Activated CD8-positive, alpha-beta memory T cell treated with anti-CD3 and anti-CD28 coated beads, Interleukin-2, amount 50 U/mL, for 24 hours (primary cell): ENCODE data around the gene TMTC2.

Source experiments
- DNase-seq: peaks from one replicate; pipeline ENCODE4 v3.0.0-alpha.2; 2020; ENCODE audit errors: extremely low read depth

Gene TMTC2

DNA sequence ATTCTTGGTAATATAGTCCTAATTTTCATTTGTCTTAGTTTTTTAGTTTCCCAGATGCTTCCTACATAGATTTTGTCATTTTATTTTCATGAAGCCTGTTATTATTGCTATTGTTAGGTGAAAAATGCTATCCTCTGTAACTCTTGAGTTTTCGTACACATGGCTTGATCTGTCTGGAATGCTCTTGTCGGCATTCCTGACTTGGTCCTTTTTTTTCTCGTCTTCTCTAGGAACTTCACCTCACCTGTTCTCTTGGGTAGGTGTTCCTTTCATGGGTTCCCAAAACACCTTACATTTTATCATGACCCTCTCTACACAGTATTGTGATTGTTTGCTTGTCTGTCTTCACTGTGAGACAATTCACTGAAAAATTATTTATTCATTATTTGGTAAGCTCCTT, 267.4 kb downstream of the TMTC2 start:
- DNase-seq = no peak

DNA sequence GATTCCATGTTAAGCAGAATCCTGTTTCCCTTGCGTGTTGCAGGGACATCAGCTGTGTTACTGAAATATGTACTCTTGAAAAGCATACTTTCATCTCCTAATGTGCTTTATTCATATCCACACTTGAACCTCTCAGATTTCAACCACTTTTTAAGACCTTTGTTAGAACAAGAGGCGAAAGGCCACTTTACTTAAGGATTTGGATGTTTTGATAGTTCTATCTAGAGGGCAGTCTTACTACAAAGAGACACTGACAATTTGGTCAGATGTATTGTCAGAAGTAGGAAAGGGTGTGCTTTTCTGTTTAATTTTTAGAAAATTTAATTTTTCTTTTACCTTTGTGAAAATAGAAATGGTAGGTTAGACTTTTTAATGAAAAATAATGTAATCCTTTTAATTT, 267.9 kb downstream of the TMTC2 start:
- DNase-seq = no peak

DNA sequence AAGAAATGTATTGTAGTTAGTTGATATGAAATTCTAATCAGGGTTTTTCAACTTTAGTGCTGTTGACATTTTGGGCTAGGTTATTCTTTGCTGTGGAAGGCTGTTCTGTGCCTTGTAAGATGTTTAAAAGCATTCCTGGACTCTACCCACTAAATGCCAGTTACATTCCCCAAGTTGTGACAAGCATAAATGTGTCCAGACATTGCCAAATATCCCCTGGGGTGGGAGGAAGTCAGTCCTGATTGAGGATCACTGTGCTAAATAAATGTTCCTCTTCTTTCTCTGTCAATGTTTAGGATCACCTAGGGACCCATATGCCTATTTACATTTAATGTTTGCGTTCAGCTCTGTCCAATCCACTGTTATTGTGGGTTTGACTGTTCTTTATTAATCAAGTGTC, 268.3 kb downstream of the TMTC2 start:
- DNase-seq = no peak

DNA sequence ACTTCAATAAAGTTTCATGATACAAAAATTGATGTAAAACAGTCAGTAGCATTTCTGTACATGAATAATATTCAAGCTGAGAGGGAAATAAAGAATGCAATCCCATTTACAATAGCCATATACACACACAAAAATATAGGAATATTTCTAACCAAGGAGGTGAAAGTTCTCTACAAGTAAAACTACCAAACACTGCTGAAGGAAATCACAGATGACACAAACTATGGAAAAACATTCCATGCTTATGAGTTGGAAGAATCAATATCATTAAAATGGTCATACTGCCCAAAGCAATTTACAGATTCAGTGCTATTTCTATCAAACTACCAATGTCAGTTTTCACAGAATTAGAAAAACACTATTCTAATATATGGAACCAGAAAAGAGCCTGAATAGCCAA, 272.3 kb downstream of the TMTC2 start:
- no peak for DNase-seq

DNA sequence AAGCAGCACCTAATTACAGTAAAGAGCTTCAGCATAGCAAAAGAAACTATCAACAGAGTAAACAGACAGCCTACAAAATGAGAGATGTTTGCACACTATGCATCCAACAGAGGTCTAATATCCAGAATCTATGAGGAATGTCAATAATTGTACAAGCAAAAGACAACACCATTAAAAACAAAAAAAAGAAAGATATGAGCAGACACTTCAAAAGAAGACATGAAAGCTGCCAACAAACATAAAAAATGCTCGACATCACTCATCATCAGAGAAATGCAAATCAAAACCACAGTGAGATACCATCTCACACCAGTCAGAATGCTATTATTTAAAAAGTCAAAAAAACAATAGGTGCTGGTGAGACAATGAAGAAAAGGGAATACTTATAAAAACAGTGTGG, 273.1 kb downstream of the TMTC2 start:
- DNase-seq = no peak

DNA sequence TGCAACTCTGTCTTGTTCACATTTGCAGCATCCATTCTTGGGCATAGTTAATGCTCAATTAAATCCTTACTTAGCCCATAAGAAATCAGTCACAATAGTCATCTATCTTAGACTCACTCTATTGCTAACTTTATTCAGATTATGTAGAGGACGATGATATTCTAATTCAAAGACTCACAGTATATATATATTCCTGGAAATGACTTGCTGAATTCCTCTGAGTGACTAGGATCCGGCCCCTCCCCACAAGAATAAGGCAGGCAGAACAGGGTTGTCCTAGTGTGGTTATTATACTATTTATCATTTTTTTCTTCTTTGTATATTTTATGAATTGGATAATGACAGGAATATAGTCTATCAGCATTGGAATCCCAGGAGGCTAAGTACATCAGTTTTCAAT, 275.1 kb downstream of the TMTC2 start:
- DNase-seq = no peak

DNA sequence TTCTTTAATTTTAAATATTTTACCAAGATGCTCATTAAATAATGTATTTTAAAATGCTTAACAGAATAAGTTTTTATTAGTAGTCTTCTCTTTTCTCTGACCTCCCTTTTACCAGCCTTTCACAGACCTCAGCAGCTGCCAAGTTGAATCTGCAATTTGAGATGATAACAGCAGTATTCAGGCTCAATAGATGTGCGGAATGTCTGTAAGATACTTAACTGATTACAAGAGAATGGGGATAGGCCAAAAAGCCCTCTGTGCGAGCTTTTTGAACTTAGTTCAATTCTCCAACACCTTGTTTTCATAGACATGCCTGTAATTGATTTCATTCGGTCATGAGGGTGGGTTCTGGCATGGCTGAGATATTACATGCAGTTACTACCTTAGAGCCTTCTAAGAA, 277.2 kb downstream of the TMTC2 start:
- no peak for DNase-seq

DNA sequence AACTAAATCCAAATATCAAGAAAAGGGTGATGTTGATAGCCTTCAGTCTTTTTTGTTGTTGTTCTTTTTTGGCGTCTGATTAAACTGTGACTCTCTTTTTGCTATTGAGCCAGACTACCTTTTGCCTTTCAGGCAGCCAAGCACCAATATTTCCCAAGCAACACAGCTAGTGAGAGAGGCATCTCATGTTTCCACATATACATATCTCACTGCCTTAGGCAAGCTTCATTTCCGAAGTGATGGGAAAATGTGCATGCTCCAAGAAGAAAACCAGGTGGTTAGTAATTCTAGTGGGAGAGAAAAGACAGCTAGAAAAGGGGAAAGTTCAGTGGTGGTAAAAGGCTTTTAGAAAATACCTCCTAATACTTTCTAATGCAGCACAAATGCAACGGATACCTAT, 277.7 kb downstream of the TMTC2 start:
- no peak for DNase-seq

DNA sequence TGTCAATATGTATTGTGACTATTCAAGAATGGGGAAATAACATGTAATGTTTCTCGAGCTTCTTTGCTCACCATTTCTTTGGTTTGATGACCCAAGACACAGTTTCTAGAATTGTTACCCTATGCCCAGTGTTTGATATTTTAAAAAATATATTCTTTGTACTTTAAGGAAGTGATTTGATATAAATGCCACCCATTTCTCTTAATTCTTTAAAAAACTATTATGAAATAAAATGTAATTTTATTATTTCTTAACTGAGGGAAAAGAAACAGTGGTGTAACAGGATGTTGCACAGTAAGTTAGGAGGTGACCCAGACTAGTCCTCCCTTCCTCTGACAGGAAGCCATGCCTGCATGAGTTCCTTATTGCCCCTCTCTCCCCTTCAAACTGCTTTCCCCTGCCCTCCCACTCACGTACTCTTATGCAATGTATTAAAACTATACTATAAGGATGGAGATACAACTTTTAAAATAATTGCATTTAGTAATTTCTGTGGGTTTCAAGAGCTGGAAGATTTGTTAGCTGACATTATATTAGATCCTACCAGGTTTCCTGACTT, 279.4 kb downstream of the TMTC2 start:
- no peak for DNase-seq

DNA sequence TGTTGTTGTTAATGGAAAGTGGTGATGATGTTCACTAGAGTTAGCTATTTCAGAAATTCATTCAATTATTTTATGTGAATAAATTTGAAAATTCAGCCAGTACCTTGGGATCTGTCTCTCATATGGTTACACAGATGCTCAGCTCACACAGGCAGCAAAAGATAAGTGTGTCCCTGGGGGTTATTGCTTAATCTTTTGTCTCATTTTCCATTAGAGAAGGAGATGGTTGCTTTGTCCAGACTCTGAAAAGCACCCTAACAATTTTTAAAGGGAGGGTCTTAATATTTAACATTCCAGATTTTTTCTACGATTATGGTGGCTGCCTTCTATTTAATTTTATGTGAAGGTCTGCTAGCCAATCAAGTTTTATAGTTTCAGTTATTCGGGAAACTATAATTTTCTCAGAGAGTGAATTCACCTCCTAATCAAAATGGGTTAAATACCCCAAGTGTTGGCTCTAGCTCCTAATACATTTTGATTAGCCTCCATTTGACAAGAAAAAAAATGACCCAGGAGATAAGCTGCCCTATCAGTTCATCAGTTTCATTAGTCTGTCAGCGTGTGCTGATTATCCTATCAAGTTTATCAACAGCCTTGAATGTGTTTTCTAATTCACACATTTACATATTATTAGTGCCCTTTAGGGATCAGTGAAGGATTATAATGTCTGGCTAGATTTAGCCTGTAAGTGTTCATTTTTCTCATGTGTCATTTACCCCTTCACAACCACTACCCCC, 282.1 kb downstream of the TMTC2 start:
- DNase-seq = no peak

DNA sequence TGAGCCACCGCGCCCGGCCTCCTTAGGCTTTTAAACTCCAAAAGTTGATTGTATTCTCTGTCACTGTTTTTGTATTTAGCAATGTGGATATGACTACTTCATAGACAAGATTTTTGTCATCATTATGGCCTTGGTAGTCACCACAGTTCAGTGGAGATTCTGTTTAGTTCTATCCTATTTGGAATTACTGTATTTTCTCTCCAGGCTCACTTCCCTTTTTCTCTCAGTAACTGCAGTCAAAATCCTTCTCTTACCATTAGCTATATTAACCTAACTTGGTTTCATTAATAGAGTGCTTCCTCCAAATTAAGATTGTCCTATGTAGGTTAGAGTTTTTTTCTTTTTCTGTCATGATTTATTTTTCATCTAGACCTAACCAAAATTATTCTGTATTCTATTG, 283.9 kb downstream of the TMTC2 start:
- DNase-seq = no peak

DNA sequence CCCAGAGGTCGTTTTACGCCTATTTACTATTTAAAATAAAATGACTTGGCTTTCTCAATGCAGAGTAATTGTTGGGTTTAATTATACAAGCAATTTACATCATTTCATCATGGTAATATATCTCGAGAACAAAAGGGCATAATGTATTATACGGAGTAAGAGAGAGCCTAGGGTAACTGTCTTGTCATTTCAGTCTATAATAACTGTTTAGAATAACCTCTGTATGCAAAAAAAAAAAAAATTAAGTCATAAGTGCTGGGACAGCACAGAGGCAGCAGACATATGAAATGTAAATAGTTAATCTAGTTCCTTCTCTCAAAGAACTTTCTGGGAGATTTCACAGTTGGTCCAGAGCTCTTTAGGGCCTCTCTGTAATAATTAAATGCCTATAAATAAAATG, 284.9 kb downstream of the TMTC2 start:
- no peak for DNase-seq

DNA sequence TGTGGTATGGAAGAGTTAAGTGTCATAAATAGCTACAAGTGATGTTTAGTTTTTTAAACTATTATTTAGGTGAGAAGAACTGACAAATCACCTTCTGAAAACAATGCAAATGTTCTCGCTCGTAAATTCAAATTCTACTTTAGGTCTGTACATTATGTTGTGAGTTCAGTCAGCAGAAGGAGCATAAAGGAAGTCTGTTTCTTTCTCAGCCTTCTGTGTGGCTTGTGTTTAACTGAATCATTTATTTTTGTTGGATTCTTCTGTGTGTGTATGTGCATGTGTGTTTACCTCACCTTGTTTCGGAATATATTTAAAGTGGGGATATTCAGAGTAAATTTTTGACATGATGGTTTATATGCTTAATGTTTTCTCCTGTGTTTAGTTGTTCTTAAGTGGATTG, 285.9 kb downstream of the TMTC2 start:
- no peak for DNase-seq

DNA sequence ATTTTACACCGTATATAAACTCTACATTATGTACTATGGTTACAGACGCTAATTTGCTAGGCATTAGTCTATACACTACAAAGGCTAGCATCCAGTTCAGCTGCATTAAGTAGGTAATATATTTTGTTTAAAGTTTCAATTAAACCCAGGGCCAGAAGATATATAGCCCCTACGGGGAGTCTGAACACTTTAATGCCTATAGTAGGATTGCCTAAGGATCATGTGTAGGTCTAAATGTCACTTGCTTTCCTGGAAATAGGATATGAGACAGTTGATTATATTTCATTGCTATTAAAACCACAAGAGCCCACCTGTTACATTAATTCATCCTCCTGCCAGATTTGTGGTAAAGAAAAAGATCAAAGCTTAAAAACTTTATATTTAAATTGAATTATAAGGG, 286.9 kb downstream of the TMTC2 start:
- DNase-seq = no peak

DNA sequence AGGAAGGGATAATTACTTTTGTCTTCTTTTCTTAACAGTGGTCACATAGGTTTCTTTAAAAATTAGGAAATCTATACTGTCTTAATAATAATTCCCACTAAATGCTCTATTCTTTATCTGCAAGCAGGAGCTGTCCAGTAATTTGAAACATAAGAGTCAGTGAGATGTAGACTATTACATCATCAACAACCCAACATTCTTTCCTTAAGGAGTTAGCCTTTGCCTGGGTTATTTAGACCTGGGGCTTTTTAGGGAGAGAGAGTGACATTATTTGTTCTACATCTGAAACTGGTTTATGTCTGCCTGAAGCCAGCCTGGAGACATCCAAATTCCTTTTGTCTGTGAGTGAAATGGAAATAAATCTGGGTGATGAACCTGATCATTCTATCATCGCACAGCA, 294.4 kb downstream of the TMTC2 start:
- no peak for DNase-seq

DNA sequence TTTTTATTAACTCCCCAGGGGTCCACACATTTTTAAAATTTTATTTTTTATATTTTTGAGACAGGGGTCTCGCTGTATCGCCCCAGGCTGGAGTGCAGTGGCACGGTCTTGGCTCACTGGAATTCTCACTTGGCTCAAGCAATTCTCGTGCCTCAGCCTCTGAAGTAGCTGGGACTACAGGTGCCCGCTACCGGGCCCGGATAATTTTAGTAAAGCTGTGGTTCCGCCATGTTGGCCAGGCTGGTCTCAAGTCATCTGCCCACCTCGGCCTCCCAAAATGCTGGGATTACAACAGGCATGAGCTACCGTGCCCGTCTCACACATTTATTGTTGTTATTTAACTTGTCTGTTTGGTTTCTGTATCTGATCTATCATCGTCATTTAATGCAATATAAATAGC, 307.4 kb downstream of the TMTC2 start:
- DNase-seq = no peak

DNA sequence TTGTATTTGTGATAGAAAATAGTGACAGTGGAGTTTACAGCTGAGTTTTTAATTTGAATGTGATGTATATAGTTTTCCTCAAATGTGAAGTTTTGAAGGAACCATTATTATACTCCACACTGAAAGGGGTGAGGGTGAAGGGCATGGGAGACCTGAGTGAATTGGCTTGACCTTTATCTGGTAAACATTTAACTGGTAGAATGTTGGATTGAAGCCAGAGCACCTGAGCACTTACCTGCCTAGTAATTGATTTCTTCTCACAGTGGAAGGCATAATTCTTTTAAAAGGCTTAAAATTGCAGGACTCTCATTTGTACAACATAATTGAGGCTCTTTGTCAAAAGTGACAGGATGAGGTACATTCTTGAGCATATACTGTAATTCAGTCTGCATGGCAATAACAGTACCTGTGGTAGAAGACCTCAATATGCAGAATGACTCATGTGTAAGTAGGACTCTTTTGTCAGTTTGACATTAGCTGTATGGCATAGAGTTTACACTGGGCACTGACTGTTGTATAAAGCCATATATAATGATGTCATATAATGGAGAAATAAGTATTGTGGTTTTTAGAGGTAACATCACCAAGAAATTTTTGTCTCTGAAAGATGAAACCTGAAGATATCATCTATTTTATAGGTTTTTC, 309.6 kb downstream of the TMTC2 start:
- no peak for DNase-seq

DNA sequence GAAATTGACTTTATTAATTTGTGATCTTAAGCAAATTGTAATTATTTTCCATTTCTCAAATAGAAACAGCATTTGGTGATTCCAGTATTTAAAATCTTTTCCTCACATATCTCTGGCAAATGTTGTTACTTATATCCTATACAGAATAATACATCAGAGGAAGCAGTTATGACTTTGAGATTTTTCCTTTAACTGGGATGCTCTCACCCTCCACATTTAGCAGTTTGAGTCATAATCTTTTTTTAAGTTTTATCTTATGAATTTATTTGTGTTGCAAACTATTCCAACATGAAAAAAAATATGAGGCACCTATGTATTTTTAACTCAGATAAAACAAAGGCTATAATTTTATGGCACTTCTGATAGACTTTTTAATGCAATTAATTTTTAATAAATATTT, 311.8 kb downstream of the TMTC2 start:
- DNase-seq = no peak

DNA sequence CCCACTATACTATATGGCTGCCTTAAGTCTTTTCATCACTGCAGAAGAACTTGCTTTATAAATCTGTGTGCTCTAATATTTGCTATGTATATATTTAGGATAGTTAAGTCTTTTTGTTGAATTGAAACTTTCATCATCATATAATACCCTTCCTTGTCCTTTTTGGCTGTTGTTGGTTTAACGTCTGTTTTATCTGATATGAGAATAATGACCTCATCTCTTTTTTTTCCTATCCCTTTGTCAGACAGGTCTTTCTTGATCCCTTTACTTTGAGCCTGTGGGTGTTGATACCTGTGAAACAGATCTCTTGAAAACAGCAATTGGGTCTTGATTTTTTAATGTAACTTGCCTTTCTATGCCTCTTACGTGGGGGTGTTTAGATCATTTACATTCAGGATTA, 316.3 kb downstream of the TMTC2 start:
- DNase-seq = no peak

DNA sequence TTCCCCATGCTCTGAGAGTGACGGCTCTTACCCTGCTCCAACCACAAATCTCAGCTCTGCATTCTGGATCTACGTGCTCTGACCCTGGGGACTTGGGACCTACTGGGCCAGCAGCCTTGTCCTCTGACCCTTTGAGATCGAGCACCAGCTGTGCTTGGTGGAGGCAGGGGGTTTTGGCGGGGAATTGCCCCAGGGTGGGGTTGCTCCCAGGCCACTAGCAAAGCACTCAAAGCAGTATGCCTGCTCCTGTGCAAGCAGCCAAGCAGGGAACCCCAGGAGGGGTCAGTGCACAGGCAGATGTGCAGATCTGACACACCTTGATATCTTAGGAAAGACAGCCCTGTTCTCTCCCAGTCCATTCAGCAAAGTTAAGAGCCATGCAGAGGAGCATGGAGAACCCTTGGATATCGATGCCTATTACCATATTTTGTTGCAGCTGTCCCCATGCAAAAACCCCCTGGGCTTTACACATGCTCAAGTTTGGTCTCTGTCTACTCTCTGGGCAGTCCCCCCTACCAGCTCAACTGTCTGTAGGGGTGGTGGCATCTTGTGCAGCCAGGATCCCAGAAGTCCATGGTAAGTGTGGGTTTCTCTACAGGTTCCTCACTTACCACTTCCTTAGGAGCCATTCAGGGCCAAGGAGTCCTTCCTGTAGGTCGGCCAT, 319.0 kb downstream of the TMTC2 start:
- no peak for DNase-seq

DNA sequence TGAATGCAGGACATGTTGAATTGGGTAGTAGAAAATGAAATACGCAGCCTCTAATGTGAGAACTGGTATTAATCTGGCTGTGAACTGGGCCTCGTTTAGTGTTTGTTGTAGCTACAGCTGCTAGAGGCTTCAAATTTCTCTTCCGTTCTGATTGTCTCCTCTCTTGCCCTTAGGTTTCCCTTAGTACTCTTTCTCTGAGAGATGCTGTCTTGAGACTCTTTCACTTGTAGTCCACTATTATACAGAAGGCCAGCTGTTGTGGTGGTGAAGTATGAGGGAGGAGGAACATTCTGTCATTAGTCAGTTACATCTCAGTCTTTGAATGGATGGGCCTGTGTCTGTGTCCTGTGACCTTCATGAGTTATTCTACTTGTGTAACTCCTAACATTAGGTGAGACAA, 322.0 kb downstream of the TMTC2 start:
- no peak for DNase-seq

DNA sequence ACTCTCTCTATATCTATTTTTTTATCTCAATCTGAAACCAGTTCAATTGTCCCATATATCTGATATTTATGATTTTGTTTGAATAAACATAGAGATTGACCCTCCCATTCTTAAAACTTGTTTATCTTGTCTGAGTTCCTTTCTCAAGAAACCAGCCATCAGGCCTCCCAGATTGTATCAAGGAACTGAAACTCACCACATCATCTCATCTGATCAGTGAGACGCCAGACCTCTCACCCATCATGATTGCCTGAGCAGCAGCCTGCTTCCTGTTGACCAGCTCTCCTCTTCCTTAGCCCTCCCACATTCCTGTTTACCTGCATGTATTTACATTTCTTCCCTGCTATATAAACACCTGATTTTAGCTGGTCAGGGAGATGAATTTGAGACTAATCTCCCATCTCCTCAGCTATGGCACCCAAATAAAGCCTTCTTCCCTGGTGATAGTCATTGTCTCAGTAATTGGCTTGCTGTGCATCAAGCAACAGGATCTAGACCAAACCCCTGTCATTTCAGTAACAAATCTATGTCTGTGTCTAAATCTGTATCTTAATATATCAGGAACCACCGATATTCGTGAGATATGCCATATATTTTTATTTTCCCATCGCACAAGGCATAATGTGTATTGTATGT, 323.6 kb downstream of the TMTC2 start:
- DNase-seq = no peak
